BLaER1 treated with 17β-estradiol and CSF1 and Interleukin-3, amounts not matched to agents 10 nM and 100 nM (cell line): ENCODE results near the gene KRTAP19-6.
"Not testable (repeated sequence)": the region's sequence is repeated elsewhere in the genome, so short reads cannot be mapped to it uniquely, and the experiment has no call there.

Experiments used
- H3K27ac ChIP-seq, 11 experiments: shearing (Covaris generic); formaldehyde crosslinking; 2 replicates each; pipeline ENCODE4 v1.8.1; 2022
- H3K27me3 ChIP-seq, 11 experiments: shearing (Covaris generic); formaldehyde crosslinking; 2 replicates each; pipeline ENCODE4 v1.8.1; 2022
- H3K36me3 ChIP-seq, 11 experiments: shearing (Covaris generic); formaldehyde crosslinking; 2 replicates each; pipeline ENCODE4 v1.8.1; 2022
- H3K4me1 ChIP-seq, 10 experiments: shearing (Covaris generic); formaldehyde crosslinking; 2 replicates each; pipeline ENCODE4 v1.8.1; 2022
- H3K4me2 ChIP-seq, 11 experiments: shearing (Covaris generic); formaldehyde crosslinking; 2 replicates each; pipeline ENCODE4 v1.8.1; 2022
- H3K4me3 ChIP-seq, 10 experiments: shearing (Covaris generic); formaldehyde crosslinking; 2 replicates each; pipeline ENCODE4 v1.8.1; 2022
- H3K9ac ChIP-seq, 11 experiments: shearing (Covaris generic); formaldehyde crosslinking; 2 replicates each; pipeline ENCODE4 v1.8.1; 2022
- H3K9me3 ChIP-seq, 11 experiments: shearing (Covaris generic); formaldehyde crosslinking; replicated peaks in 1 of 11; 2 replicates each; pipeline ENCODE4 v1.8.1; 2022
- H4K20me1 ChIP-seq, 11 experiments: shearing (Covaris generic); formaldehyde crosslinking; 2 replicates each; pipeline ENCODE4 v1.8.1; 2022
- Cebpa-rat ChIP-seq, 11 experiments: shearing (Covaris generic); IDR thresholded peaks; 2 replicates each; pipeline ENCODE4 v1.8.1; 2022

KRTAP19-6 gene

DNA sequence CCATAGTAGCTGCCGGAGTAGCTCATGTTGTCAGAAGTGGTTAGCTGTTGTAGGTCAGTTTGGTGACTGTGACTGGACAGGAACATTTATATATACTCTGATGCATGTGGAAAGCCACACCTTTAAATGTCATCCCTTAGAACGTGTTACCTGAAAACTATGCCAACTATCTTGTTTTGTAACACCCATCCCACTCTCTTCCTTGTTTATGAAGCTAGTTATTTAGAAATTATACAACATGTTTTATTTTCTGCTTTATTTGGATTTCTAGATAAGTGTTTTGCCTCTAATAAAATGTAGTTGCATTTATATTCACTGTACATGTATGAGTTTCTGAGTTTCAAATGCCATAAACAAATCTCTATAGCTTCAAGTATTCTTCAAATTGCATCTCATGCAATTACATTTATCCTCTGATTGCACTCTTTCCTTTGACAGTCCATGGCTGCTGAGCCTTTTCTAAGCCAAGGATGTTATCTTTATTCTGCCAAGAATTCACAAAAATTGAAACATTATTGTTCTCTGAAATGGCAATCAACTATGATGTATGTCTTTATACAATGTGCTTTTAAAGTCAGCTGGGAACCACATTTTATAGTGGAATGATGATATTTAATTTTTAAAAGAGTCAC is 19.7 kb upstream of the KRTAP19-6 start, which contains the start of gene KRTAP19-7:
KRTAP19-7 (minus strand) TSS at position 51 of the 632 bp plus-strand sequence; CDS start at position 26, 25 bp downstream.
- H3K4me1 ChIP-seq, result no peaks in the 10 kb centered on the region
- H3K9me3 ChIP-seq, result no peaks in the 10 kb centered on the region
- no peak for TF ChIP-seq Cebpa-rat (IDR thresholded peaks at IDR 0.05)
- no peaks in the 10 kb centered on the region for H3K27me3 ChIP-seq
- H3K36me3 ChIP-seq, result no peaks in the 10 kb centered on the region
- H3K9ac ChIP-seq, result no peak within 1 kb of the TSS
- H3K4me3 ChIP-seq, result no peak within 1 kb of the TSS
- no peaks in the 10 kb centered on the region for H4K20me1 ChIP-seq
- no peak within 1 kb of the TSS for H3K4me2 ChIP-seq
- no peak within 1 kb of the TSS for H3K27ac ChIP-seq

DNA sequence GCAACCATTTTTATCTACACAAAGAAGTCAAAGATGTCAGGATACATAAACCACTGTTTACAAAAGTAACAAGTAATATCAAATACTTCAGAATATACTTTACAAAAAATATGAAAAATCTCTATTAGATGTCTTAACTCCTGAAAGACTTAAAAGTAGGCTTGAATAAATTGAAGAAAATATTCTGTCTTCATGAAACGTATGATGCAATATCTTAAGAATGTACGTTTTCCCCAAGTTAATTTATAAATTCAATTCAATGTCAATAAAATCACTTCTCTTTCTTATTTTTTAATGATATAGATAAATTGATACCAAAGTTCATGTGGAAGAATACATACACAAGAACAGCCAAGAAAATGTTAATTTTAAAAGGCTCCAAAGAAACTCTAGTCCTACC is 13.4 kb upstream of the KRTAP19-6 start:
- Histone ChIP-seq H3K36me3 (no peaks in the 10 kb centered on the region), H3K9me3 (peaks cover 0 to 13% (median 8%) of the 10 kb centered on the region in 11 experiments; a peak in 10 of 22 replicates), H3K9ac (no peak overlapping the region), H3K27ac (no peak overlapping the region), H3K4me3 (no peak overlapping the region), H4K20me1 (no peaks in the 10 kb centered on the region), H3K4me1 (no peaks in the 10 kb centered on the region), H3K4me2 (no peak overlapping the region), H3K27me3 (no peaks in the 10 kb centered on the region)
- TF ChIP-seq Cebpa-rat (IDR thresholded peaks at IDR 0.05), result no peak

DNA sequence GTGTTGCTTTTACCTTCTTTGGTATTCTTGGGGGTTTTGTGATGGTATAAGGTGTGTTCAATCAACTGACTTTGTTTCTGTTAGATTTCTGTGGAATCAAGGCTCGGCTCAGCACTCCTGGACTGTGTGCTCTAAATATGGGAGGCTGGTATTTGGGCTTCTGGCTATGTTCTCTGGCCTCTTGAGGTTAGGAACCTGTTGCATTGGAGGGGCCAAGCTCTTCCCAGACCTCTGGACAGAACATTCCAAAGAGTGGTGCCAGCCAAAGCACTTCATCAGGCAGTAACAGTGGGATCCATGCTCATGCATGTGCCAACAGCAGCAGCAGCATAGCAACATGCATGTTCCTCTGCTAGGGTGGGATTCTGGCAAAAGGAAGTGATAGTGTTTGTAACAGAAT is 11.1 kb upstream of the KRTAP19-6 start:
- no peak for TF ChIP-seq Cebpa-rat (IDR thresholded peaks at IDR 0.05)
- H3K9me3 ChIP-seq, result peaks cover 0 to 13% (median 8%) of the 10 kb centered on the region in 11 experiments; a peak in 10 of 22 replicates
- no peak overlapping the region for H3K27ac ChIP-seq
- no peaks in the 10 kb centered on the region for H3K27me3 ChIP-seq
- no peaks in the 10 kb centered on the region for H4K20me1 ChIP-seq
- no peaks in the 10 kb centered on the region for H3K36me3 ChIP-seq
- no peak overlapping the region for H3K4me3 ChIP-seq
- no peak overlapping the region for H3K4me2 ChIP-seq
- no peak overlapping the region for H3K9ac ChIP-seq
- no peaks in the 10 kb centered on the region for H3K4me1 ChIP-seq

DNA sequence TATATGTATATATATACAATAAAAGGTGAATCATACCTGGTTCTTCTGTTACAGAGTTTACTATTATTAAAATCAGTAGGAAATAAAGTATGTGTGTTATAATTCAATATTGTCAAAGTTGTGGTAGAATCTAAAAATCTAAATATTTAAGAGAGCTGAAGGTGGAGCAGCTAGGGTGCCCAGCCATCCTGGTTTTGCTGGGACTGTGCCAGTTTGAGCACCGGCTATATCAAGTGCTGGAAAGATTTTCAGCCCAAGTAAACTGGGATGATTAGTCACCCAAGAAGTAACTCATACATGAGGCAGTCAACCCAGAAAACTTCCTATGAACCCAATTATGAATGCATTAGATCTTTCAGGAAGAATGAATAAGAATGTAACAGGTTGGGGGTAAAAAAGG is 22.8 kb downstream of the KRTAP19-6 start:
- Histone ChIP-seq H3K27me3 (no peaks in the 10 kb centered on the region), H3K4me2 (no peak overlapping the region), H3K36me3 (no peaks in the 10 kb centered on the region), H3K9ac (no peak overlapping the region), H3K4me3 (no peak overlapping the region), H3K27ac (no peak overlapping the region), H3K9me3 (peaks cover 0 to 6% (median 4%) of the 10 kb centered on the region in 11 experiments; a peak in 9 of 22 replicates), H3K4me1 (no peaks in the 10 kb centered on the region), H4K20me1 (no peaks in the 10 kb centered on the region)
- TF ChIP-seq Cebpa-rat (IDR thresholded peaks at IDR 0.05), result no peak

DNA sequence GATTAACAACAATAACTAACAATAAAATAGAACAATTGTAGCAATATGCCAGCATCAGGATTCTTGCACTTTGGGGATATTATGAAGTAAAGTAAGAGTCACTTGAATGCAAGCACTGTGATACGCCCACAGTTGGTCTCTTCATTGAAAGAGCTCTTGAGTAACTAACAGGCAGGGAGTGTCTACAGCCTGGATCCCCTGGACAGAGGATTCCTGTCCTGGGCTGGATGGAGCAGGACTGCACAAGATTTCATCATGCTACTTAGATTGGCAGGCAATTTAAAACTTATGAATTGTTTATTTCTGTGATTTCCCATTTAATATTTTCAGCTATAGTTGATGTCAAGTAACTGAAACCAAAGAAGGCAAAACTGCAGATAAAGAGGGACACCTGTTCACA is 26.0 kb downstream of the KRTAP19-6 start:
- H4K20me1 ChIP-seq, result no peaks in the 10 kb centered on the region
- no peak overlapping the region for H3K9ac ChIP-seq
- H3K9me3 ChIP-seq, result no peaks in the 10 kb centered on the region; a peak in 1 of 22 replicates
- no peaks in the 10 kb centered on the region for H3K27me3 ChIP-seq
- no peak overlapping the region for H3K4me3 ChIP-seq
- H3K4me2 ChIP-seq, result no peak overlapping the region
- TF ChIP-seq Cebpa-rat (IDR thresholded peaks at IDR 0.05), result no peak
- no peaks in the 10 kb centered on the region for H3K36me3 ChIP-seq
- no peak overlapping the region for H3K27ac ChIP-seq
- no peaks in the 10 kb centered on the region for H3K4me1 ChIP-seq

DNA sequence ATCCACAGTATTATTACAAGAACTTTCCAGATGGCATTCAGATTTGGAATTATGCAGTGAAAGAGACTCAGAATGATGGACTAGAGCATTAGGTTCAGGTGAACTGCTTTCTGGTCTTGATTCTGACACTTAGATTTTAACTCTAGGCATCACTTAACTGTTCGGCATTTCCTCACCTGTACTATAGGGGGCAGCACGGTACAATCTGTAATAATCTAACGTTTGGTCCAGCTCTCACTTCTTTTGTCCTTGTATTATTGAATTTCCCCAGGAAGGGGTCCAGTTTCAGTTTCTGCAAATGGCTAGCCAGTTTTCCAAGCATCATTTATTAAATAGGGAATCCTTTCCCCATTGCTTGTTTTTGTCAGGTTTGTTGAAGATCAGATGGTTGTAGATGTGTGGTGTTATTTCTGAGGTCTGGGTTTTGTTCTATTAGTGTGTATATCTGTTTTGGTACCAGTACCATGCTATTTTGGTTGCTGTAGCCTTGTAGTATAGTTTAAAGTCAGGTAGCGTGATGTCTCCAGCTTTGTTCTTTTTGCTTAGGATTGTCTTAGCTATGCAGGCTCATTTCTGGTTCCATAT is 36.0 kb downstream of the KRTAP19-6 start:
- not testable (repeated sequence) for H3K9ac ChIP-seq, H3K4me3 ChIP-seq, H3K4me1 ChIP-seq, H3K4me2 ChIP-seq, H3K27ac ChIP-seq, H3K27me3 ChIP-seq, H3K36me3 ChIP-seq, H3K9me3 ChIP-seq, H4K20me1 ChIP-seq

DNA sequence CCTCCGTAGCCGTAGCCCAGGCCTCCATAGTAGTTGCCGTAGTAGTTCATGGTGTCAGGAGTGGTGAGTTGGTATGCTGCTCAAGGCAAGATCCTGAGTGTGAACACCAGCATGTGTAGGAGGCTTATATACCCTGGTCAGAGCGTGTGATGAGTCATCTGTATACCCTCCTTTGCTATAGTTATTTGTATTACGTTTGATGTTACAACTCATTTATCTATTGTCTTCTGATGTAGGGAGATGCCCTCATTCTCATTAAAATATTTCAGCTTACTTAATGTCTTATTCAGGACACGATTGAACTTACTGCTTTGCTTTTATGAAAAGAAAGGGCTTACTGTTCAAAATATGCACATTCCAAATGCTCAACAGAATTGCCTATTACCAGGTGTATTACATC is 39.6 kb downstream of the KRTAP19-6 start, which contains the start of gene KRTAP19-5:
KRTAP19-5 (minus strand) TSS at position 101 of the 400 bp plus-strand sequence; CDS start at position 50, 51 bp downstream.
- no peak within 1 kb of the TSS for H3K4me3 ChIP-seq
- no peaks in the 10 kb centered on the region for H3K4me1 ChIP-seq
- no peak within 1 kb of the TSS for H3K27ac ChIP-seq
- H3K36me3 ChIP-seq, result no peaks in the 10 kb centered on the region
- no peak for TF ChIP-seq Cebpa-rat (IDR thresholded peaks at IDR 0.05)
- H3K27me3 ChIP-seq, result no peaks in the 10 kb centered on the region
- H3K4me2 ChIP-seq, result no peak within 1 kb of the TSS
- H3K9me3 ChIP-seq, result no peaks in the 10 kb centered on the region
- no peaks in the 10 kb centered on the region for H4K20me1 ChIP-seq
- H3K9ac ChIP-seq, result no peak within 1 kb of the TSS

DNA sequence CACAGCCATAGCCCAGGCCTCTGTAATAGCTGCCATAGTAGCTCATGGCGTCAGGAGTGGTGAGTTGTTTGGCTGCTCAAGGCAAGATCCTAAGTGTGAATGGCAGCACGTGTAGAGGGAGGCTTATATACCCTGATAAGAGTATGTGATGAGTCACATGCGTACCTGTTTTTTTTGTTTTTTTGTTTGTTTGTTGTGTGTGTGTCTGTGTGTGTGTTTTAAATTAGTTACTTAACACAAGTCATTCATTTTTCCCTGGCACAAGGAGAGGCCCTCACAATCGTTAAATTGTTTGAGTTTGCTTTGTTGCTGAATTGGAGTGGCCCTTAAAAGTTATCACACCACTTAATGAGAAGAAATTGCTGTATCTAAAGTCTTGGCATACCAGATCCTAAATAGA is 44.6 kb downstream of the KRTAP19-6 start, which contains the start of gene KRTAP19-4:
KRTAP19-4 (minus strand) TSS at position 101 of the 400 bp plus-strand sequence; CDS start at position 46, 55 bp downstream.
- no peak within 1 kb of the TSS for H3K9ac ChIP-seq
- no peak within 1 kb of the TSS for H3K4me2 ChIP-seq
- H3K36me3 ChIP-seq, result no peaks in the 10 kb centered on the region
- H3K27me3 ChIP-seq, result no peaks in the 10 kb centered on the region
- no peaks in the 10 kb centered on the region for H3K4me1 ChIP-seq
- no peaks in the 10 kb centered on the region for H4K20me1 ChIP-seq
- H3K4me3 ChIP-seq, result no peak within 1 kb of the TSS
- H3K27ac ChIP-seq, result no peak within 1 kb of the TSS
- no peak for TF ChIP-seq Cebpa-rat (IDR thresholded peaks at IDR 0.05)
- H3K9me3 ChIP-seq, result no peaks in the 10 kb centered on the region

DNA sequence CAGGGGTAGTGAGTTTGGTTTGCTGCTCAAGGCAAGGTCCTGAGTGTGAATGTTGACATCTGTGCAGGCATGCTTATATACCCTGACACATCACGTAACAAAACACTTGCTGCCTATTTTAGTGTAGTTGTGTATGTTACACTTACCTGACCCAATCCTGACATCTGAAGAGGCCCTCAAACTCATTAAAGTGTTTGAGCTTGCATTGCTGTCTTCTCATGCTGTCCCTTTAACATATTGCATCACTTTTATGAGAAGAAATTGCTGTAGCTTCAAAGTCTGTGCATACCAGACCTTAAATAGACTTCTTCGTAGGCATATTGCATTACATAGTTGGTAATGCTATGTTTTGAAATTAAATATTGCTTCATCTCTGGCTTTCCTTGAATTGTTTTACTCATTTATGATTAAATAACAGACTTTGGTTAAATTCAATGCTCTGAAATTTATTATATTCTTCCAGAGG is 49.7 kb downstream of the KRTAP19-6 start, which contains the start of gene KRTAP19-3:
KRTAP19-3 (minus strand) TSS at position 51 of the 466 bp plus-strand sequence. CDS start 56 bp downstream, outside the sequence.
- H3K27ac ChIP-seq, result no peak within 1 kb of the TSS
- H3K9ac ChIP-seq, result no peak within 1 kb of the TSS
- TF ChIP-seq Cebpa-rat (IDR thresholded peaks at IDR 0.05), result no peak
- peaks cover 3 to 12% (median 7%) of the 10 kb centered on the region in 11 experiments; a peak in 21 of 22 replicates for H3K9me3 ChIP-seq
- H3K27me3 ChIP-seq, result no peaks in the 10 kb centered on the region
- no peaks in the 10 kb centered on the region for H3K4me1 ChIP-seq
- H3K4me2 ChIP-seq, result no peak within 1 kb of the TSS
- H4K20me1 ChIP-seq, result no peaks in the 10 kb centered on the region
- H3K4me3 ChIP-seq, result no peak within 1 kb of the TSS
- no peaks in the 10 kb centered on the region for H3K36me3 ChIP-seq
